Stimulated activated naive CD8-positive, alpha-beta T cell treated with anti-CD3 and anti-CD28 coated beads, Interleukin-15, Interleukin-2, amounts not matched to agents 100 U/mL and 50 U/mL, for 24 hours (primary cell): ENCODE data around the gene URB1.
"Not testable (repeated sequence)": the region's sequence is repeated elsewhere in the genome, so short reads cannot be mapped to it uniquely, and the experiment has no call there.

Experiments used
- ATAC-seq: fragments of 150-1000 bp; cut with Tn5 transposase; one replicate; pipeline ENCODE4 v1.10.0; 2021
- DNase-seq: peaks from one replicate; pipeline ENCODE4 v3.0.0; 2021

The URB1 gene

GRCh38 chr21:32285476-32285875, 107.3 kb downstream of the URB1 start:
- no peak for ATAC-seq
- DNase-seq, result no peak

GRCh38 chr21:32282992-32283391, 109.8 kb downstream of the URB1 start:
- no peak for DNase-seq
- no peak for ATAC-seq

- ATAC-seq (no peak), DNase-seq (no peak)
Observed at GRCh38 chr21:32281531-32281930, 111.3 kb downstream of the URB1 start.

DNA sequence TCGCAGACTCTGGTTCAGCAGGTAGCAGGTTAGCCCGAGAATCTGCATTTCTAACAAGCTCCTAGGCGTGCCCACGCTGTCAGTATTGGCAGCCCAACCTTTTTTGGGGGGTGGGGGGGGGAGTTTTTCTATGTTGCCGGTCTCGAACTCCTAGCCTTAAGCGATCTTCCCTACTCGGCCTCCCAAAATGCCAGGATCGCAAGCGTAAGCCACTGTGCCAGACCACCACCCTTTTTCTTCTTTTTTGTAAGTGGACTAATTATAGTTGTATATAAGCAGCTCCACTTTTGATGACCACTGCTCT, 113.5 kb downstream of the URB1 start:
- no peak for ATAC-seq
- no peak for DNase-seq

GRCh38 chr21:32278518-32279376, 114.1 kb downstream of the URB1 start, which contains the start of gene MIS18A:
TSS of gene MIS18A (minus strand) at chr21:32279049. CDS start at chr21:32279014, 35 bp downstream.
- ATAC-seq (peak; percentile 90), DNase-seq (peak; percentile 99)

- ATAC-seq (no peak), DNase-seq (no peak)
Observed at GRCh38 chr21:32278103-32278502, 114.7 kb downstream of the URB1 start.

GRCh38 chr21:32276671-32277070, 116.1 kb downstream of the URB1 start:
- DNase-seq (no peak), ATAC-seq (no peak)

GRCh38 chr21:32270748-32271147, 122.1 kb downstream of the URB1 start:
- ATAC-seq, result no peak
- no peak for DNase-seq

DNA sequence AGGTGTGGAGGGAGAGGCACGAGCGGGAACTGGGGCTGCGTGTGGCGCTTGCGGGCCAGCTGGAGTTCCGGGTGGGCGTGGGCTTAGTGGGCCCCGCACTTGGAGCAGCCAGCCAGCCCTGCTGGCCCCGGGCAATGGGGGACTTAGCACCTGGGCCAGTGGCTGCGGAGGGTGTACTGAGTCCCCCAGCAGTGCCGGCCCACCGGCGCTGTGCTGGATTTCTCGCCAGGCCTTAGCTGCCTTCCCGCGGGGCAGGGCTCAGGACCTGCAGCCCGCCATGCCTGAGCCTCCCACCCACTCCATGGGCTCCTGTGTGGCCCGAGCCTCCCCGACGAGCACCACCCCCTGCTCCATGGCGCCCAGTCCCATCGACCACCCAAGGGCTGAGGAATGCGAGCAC, 127.5 kb downstream of the URB1 start:
- not testable (repeated sequence) for ATAC-seq, DNase-seq

DNA sequence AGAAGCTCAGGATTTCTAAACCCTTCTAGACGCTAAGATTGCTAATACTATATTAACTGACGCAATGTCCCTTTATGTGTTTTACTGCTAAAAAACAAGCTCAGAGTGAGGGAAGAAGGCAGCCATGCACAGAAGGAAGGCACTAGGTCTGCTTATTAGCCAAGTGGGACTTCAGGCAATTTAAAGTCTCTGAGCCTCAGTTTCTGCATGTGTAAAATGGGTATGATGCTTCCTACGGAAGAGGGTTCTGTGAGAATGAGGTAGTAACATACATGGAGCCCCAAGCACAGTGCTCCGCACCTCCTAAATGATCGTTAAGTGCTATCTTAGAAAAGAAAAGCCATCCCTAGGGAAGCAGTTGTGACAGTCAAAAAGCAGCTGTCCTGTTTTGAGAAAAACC, 130.9 kb downstream of the URB1 start:
- no peak for DNase-seq
- no peak for ATAC-seq
